Measurements from ENCODE around the gene DNAJA4.

DNA sequence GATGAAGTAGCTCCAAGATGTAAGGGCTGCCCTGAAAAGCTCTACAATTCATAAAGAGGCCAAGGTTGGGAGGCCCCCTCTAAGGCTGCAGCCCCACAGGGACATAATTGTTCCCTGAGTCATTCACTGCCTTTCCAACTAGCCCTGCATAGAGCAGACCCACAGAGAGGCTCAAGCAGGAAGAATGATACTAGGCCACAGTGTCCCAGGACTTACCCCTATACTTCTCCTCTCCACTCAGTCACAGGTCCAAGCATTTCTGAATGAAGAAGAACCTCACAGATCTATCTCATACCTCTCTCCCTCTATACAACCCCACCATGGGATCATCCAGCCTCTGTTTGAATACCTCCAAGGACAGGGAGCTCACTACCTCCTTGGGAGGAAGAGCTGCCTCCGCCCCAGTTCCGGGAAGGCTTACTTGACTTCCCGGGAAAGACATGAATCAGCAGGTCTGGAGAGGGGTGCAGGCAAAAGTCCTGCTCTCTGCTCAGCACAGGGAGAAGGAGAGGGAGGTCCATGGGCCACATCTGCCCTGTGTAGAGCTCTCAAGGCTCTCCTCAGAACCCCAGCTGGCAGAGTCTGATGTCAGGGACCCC lies 41.9 kb downstream of the DNAJA4 start:
- TF ChIP-seq, protein P1, sequence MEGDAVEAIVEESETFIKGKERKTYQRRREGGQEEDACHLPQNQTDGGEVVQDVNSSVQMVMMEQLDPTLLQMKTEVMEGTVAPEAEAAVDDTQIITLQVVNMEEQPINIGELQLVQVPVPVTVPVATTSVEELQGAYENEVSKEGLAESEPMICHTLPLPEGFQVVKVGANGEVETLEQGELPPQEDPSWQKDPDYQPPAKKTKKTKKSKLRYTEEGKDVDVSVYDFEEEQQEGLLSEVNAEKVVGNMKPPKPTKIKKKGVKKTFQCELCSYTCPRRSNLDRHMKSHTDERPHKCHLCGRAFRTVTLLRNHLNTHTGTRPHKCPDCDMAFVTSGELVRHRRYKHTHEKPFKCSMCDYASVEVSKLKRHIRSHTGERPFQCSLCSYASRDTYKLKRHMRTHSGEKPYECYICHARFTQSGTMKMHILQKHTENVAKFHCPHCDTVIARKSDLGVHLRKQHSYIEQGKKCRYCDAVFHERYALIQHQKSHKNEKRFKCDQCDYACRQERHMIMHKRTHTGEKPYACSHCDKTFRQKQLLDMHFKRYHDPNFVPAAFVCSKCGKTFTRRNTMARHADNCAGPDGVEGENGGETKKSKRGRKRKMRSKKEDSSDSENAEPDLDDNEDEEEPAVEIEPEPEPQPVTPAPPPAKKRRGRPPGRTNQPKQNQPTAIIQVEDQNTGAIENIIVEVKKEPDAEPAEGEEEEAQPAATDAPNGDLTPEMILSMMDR (IDR thresholded peaks at IDR 0.05), result no peak
- no peak for TF ChIP-seq POLR2A (IDR thresholded peaks at IDR 0.05)

Measured in lower leg skin (tissue), 3 donors.